Mammary epithelial cell (primary cell): Measurements from ENCODE around the gene MYH13.

ENCODE experiments used
- CTCF ChIP-seq, 2 donors: IDR thresholded peaks in 1 of 2; conservative IDR thresholded peaks in 1 of 2; 2 replicates each; pipeline ENCODE4 v1.5.1; 2011 to 2012; ENCODE audit warnings: inconsistent platforms in 2 of 2, low read length in 2 of 2, mild to moderate bottlenecking in 2 of 2, control low read depth in 1 of 2, low read depth in 1 of 2; ENCODE audit not compliant: insufficient read depth in 1 of 2; ENCODE audit errors: extremely low read depth in 1 of 2
- EZH2 ChIP-seq: IDR thresholded peaks from 2 replicates; pipeline ENCODE4 v1.6.1; 2012; ENCODE audit warnings: low read length, inconsistent platforms, borderline replicate concordance

GRCh38 chr17:10309003-10309974 is 63.5 kb downstream of the MYH13 start:
- no peak for TF ChIP-seq CTCF (conservative IDR thresholded peaks at IDR 0.05 in 1 of 2, IDR thresholded peaks at IDR 0.05 in 1 of 2; ENCODE audit: extremely low read depth in 1 of 2, insufficient read depth in 1 of 2, low read depth in 1 of 2, low read length in 2 of 2)
- TF ChIP-seq EZH2 = no peak
